HG03175 (cell line): Measurements from ENCODE around the gene SH3BP2.

ENCODE experiments used
- ATAC-seq: cut with Tn5 transposase; IDR thresholded peaks from one replicate; pipeline ENCODE4 v1.9.1; 2021; ENCODE audit warnings: mild to moderate bottlenecking, moderate library complexity; ENCODE audit not compliant: unreplicated experiment

SH3BP2 gene, protein sequence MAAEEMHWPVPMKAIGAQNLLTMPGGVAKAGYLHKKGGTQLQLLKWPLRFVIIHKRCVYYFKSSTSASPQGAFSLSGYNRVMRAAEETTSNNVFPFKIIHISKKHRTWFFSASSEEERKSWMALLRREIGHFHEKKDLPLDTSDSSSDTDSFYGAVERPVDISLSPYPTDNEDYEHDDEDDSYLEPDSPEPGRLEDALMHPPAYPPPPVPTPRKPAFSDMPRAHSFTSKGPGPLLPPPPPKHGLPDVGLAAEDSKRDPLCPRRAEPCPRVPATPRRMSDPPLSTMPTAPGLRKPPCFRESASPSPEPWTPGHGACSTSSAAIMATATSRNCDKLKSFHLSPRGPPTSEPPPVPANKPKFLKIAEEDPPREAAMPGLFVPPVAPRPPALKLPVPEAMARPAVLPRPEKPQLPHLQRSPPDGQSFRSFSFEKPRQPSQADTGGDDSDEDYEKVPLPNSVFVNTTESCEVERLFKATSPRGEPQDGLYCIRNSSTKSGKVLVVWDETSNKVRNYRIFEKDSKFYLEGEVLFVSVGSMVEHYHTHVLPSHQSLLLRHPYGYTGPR

DNA sequence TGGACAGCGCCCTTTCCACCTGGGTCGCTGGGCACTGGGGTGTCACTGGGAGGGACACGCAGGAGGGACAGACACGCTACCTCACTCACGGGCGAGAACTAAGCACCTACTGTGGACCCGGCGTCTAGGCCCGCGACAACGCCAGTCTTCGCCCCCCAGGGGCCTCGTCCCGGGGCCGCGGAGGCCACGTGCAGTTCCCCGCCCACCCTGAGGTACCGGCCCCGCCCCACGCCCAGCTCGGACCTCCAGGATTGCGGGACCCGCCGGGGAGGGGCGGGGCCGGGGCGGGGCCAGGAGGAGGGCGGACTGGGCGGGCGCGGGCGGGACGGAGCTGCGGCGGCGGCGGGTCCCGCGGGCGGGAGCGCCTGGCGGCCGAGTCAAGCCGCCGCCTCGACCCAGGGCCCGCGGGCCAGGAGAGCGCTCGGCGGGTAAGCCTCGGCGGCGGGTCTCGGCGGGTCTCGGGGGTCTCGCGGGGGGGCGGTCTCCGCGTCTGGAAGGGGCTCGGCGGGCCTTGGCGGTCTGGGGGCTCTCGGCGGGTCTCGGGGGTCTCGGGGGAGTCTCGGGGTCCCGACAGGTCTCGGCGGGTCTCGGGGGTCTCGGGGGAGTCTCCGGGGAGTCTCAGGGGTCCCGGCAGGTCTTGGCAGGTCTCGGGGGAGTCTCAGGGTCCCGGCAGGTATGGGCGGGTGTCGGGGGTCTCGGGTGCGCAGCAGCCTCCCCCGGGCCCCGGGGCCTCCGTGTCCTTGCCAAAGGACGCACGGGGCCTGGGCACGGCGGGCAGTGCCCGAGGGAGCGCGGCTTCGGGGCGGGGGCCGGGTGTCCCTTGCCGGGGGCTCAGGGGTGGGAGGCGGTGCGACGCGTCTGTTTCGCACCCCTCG, at the start of gene SH3BP2:
Gene SH3BP2, plus strand, starts transcription at position 375 of the 875 bp plus-strand sequence. CDS start 27,533 bp downstream, outside the sequence.
- no peak for ATAC-seq

DNA sequence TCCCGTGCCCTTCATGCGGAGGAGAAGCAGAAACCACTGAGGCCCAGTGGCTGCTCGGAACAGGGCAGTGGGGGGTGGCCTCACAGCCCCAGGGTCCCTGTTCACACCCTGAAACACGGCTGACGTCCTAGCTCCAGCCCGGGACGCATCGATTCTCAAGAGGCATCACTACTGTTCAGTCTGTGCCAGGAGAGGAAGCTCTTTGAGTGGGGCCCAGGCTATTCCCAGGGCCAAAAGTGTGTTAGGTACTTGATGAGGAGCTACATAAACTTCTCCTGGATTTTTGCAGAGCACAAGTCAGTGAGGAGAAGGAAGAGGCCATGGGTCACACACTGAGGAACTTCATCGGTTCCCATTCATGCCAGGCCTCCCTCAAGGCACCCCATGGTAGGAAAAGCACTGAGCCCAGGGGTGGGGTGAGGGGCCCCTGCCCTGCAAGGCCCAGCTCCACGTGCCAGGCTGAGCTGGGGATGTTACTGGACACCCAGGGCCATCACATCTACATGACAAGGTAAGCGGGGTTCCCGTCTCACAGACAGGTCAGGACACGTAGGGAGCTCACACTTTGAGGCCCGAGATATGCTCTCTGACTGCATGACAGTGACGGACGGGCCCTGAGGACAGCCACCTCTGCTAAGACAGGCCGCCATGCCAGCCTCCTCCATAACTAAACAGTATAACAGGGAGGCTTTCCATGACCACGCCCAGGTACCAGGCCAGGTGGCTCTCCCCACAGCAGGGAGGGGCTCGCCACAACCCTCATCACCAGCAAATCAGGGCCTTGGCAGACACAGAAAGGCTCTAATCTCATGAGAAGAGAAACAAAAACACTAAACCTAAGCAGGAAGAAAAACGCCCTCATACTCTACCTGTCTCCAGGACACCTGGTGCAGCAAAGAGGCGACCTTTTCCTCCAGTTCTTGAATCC, 49.1 kb upstream of the SH3BP2 start:
- no peak for ATAC-seq

DNA sequence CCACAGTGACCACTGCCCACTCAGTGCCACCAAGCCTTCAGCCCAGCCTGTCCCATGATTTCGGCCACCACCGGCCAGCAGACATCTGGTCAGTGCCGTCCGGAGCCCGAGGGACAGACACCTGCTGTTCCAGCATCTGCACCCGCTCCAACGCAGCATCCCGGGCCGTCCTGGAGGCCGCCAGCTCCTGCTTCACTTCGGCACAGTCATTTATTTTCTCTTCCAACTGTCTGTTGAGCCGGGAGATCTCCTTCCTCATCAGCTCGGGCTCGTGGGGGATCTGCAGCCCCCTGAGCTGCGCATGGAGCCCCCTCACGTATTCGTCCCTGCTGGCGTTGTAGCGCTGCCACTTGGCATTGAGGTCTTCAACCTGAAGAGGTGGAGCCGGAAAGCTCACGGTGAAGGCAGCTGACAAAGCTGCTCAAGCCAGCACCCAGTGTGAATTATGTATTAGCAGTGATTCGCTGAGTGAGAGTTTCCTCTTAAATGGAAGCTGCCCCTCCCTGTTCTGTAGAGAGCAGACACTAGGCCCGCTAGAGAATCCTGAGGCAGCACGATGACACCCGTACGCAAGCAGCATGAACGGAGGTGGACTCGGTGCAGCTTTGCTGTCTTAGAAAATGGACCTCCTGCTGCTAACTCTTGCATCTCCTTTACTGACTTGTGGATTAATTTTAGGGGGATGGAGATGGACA, 48.2 kb upstream of the SH3BP2 start:
- ATAC-seq, result no peak

DNA sequence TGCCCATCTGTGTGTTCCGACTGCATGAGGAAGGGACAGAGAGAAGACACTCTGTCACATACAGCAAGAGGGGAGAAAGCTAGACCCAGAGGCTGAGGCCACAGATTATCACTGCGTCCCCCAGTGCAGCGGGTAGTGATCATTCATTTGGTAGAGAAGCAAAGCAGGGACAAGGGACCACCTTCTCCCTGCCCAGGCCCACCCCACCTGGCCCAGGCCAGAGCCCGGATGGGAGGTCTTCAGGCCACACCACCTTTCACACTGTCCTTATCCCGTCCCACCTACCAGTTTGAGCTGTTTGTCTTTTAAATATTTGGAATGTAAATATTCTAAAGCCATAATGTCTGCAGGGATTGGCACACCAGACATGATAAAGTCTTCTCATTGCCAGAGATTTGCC, 47.4 kb upstream of the SH3BP2 start:
- ATAC-seq, result no peak

DNA sequence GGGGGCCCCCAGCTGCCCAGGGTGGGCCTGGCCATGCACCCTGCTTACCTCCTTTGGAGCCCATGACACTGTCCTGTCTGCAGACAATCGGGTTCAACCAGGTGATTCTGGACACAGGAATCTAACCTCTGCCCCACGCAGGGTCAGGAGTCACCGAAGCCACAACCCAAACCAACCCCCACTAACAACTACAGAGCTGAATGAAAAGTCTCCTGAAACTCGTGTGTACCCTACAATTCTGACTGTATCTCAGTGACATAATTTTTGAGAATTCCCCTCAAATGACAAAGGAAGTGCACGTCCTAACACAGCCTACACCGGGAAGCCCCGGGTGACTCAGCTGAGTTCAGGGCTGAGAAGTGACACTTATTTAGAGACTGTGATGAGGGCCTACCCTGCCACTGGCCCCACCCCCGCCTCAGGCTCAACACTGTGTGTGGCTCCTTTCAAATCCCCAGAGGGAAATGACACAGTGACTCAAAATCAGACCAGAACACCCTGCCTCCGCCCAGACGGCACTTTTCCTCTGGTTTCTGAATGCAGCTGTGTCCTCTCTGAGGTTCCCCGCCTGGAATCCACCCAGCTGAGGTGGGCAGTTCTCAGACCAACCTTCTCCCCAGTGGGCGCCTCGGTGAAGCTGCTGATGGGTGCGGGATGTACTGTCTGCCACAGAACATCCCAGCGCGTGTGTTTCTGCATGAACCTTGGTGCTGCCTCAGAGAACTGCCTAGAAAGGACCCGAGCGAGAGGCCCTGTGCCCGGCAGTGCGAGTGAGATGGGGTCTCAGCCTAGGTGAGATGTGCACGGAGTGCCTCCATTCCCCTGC, 46.7 kb upstream of the SH3BP2 start:
- ATAC-seq, result peak; percentile 91

DNA sequence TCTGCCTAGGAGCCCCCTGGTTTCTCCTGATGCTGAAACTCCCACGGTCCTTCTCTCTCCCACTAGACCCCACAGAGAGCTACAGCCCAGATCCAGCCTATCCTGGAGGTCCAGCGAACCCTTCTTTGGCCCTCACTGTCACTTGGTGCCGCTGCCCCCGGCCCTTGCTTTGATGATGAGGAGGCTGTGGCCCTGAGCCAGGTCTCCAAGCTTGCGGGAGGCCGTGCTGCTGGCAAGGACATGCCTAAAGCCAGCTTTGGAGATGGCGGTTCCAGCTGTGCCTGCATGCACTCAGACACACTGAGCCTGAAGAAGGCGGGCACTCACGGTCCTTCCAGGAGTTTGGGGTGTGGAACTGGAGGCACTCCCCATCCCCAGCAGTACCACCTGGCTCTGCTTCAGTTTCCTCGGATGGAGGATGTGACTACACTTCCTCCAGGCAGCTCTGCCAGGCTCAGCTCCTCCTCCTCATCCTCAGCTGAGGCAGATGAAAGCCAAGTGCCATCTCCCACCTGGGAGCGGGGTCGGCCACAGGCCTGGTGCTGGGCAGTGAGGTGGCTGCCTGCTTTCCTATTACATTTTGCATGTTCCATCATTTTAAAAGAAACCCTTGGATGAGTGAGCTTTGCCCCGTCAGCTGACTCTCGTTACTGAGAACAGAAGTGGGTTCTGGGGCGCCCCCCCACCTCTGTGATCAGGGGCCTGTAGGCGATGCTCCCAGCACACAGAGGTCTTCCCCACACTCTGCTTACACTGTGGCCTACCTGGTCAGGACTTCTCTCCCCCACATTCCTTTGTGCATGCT, 45.8 kb upstream of the SH3BP2 start:
- ATAC-seq, result no peak

DNA sequence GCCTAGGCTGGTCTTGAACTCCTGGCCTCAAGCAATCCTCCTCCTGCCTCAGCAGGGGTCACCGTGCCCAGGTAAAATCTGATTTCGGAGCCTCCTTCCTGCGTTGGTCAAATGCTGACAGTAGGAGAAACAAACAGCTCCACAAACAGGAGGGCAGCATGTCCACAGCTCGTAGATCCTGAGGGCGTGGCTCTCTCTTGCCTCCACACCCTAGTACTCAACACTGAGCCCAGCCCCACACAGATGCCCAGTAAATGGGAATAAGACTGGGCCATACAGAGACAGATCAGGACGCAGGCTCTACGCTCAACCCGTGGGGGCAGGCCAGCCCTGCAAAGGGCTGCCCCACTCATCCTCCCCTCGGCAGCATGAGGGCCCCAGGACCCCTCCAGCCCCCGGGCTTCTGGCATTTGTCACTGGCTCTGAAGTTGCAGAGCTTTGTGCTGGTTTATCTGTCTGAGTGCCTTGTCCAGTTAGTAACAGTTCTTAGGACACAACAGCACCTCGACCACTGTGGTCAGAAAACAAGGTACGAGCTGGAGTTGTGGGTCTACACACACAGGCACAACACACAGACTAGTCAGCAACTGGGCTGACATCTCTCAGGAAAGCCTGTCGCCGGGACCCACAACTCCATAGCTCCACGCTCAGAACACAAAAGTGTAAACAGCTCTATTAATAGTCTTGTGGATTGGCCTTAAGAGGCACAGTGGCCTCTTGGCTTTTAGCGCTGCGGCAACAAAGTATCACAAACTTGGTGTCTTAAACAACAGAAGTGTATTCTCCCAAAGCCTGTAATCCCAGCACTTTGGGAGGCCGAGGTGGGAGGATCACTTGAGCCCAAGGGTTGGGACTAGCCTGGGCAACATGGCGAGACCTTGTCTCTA, 41.9 kb upstream of the SH3BP2 start:
- no peak for ATAC-seq

DNA sequence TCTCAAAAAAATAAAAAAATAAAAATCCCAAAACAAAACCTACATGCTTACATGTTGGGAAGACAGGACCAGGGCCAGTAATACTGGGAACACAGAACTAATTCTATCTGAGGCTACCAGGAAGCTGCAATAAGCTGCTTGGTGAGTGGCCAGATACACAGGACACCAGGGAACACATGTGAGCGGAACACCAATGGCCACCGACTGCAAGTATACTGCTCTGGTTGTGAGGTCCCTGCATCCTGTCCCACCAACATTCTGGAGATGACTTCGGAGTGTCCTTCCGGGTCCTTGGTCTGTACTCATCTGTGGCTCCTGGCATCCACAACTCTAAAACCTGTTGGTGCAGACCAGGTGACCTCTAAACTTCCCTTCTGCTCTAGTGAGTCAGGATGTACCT, 39.4 kb upstream of the SH3BP2 start:
- ATAC-seq, result no peak

DNA sequence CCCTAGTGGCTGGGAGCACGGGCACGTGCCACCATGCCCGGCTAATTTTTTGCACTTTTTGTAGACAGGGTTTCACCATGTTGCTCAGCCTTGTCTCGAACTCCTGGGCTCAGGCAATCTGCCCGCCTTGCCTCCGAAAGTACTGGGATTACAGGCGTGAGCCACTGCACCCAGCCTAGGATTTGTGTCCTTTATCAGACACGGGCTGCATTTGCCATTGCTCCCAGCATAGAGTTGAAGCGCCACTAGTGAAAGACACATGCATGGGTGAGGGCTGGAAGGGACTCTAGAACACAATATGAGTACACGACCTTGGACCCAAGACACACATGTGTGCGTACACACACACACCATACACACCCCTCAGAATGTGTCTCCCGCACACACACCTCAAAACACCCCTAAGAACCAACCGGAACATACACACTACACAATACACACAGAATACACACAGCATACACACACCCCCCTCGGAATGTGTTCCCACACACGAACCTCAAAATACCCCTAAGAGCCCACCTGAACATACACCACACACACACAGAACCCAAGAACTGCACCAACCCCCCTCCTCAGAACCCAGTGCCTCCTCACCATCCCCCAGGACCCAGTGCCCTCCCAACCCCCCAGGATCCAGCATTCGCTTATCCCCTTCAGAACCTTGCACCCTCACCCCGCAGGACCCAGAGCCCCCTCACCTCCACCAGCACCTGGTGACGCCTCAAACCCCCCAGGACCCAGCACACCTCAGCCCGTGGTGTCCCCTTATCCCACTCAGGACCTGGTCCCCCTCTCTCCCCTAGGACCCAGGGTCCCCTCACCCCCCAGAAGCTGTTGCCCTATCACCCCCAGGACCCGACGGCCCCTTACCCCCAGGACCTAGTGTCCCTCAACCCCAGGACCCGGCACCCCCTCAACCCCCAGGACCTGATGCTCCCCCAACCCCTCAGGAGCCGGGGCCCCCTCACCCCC, 37.8 kb upstream of the SH3BP2 start:
- ATAC-seq, result no peak

DNA sequence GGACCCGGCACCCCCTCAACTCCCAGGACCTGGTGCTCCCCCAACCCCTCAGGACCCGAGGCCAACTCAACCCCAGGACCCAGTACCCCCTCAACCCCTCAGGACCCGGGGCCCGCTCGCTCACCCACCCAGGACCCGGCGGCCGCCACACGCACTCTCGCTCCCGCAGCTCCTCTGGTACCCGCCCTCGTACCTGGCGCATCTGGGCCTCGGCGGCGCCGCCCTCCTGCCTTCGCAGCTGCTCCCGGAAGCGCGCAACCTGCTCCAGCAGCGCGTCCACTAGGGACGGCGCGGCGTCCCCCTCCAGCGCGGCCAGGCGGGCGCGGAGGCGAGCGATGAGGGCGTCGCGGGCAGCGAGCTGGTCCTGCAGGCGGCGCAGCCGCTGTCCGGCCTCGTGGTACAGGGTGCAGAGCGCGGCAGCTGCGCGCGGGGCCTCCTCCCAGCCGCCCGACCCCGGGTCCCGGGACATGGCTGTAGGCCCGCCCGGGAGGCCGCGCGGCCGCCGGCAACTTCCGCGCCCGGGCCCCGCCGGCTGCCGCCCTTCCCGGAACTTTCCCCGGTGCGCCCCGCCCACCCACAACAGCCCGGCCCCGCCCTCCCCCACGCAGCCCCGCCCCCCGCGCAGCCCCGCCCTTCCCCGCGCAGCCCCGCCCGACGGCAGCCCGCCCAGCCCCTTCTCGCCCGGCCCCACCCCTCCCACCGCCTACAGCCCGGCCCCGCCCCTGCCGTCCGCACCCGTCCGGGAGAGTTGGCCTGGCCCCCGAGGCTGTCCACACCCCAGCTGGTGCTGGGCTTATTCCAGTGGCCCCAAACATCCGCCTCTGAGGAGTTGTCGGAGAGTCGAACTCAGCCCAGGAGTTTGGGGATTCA, 36.8 kb upstream of the SH3BP2 start, which contains the start of gene TNIP2:
Gene TNIP2, minus strand, starts transcription at position 516 of the 870 bp plus-strand sequence. Its CDS starts 47 bp downstream, at position 469.
- peak; percentile 67 for ATAC-seq

DNA sequence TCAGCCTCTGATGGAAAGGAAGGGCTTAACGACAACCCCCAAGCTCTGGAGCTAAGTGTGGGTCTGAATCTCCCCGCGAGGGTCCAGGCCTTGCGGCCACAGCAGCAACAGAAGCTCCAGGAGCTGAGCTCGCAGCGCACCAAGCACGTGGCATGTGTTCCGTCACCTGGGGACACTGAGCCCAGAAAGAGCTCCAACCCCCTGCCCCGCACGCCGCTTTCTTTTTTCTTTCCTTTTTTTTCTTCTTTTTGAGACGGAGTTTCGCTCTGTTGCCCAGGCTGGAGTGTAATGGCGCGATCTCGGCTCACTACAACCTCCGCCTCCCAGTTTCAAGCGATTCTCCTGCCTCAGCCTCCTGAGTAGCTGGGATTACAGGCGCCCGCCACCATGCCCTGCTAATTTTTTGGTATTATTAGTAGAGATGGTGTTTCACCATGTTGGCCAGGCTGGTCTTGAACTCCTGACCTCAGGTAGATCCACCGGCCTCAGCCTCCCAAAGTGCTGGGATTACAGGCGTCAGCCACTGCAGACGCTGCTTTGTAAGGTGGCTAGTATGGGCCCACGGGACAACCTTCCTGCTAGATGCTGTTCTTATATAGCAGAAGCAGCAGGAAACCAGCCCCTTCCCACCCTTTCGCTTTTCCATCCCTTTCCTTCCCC, 36.1 kb upstream of the SH3BP2 start:
- ATAC-seq, result peak; percentile 6

DNA sequence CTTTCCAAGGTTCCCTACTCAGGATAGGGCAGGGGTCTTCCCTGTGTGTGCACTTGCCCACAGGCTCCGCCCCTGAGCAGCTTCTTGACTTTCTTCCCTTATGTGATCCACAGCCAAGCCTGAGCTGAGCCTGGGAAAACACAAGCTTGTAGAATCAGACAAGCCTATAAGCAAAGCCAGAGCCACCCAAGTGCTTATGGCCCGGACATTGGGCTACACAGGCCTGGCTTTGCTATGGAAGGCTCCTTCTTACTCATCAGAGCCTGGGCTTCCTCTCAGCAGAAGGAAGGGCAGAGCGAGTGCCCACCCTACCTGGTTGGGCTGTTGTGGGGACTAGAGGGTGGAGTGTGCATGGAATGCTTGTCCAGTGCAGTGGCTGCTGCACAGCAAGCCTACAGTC, 35.5 kb upstream of the SH3BP2 start:
- ATAC-seq, result no peak

DNA sequence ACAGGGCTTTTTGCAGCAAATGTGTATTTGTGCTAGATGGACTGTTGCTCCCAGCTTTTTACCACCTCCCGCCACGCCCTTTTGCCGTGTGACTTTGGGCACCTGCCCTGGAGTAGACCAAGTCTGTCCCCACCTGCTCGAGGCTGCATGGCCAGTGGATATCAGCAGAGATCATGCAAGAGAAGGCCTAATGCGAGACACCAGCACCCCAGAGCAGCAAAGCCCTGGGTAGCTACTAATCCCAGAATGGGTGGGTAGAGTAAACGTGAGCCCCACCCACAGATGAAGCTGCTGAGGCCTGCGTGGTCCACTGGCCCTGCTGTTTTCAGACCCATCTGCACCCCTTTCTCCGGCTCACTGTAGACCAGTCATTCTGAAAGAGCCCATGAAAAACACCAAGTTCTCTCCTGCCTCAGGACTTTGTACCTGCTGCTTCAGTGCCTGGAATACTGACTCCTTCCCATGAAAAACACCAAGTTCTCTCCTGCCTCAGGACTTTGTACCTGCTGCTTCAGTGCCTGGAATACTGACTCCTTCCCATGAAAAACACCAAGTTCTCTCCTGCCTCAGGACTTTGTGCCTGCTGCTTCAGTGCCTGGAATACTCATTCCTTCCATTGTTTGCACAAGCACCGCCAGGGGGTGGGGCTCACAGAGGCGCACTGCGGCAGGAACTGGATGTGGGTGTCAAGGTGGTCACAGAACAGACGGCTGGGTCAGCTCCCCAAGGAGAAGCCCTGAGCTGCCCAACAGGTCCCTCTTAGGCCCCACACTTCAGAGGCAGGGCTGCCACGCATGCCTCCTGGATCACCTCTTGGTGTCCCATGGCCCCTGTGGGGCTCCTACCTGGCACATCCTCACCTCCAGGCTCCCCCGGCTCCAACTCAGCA, 31.6 kb upstream of the SH3BP2 start:
- ATAC-seq, result no peak

DNA sequence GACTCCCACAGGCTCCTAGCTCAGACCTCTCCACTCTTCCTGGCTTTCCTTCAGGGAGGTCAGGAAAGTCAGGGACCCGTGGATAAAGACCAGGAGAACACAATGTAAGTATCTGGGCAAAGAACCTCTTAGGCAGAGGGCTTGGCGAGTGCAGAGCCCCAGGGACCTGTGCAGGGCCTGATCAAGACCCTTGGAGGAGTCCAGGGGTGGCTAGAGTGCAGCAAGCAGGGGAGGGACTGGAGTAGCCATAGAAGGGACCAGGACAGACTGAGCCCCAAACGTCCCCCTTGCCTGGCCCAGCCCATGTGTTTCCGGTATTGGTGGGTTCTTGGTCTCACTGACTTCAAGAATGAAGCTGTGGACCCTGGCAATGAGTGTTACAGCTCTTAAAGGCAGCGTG, 30.8 kb upstream of the SH3BP2 start:
- no peak for ATAC-seq
